Nephron (organoid): ENCODE results near the gene GPR61.
A peak's percentile ranks its signal among the peaks of the same experiment; 100 is the strongest.

Experiments used
- H3K27ac Mint-ChIP-seq, 3 experiments: 2 replicates each; pipeline ENCODE4 v1.8.0; 2020; ENCODE audit warnings: mixed read lengths in 3 of 3, mild to moderate bottlenecking in 2 of 3, moderate library complexity in 1 of 3
- H3K27me3 Mint-ChIP-seq: 2 replicates; pipeline ENCODE4 v1.8.0; 2021; ENCODE audit warnings: low read depth, mild to moderate bottlenecking, moderate library complexity, mixed read lengths
- H3K36me3 Mint-ChIP-seq: 2 replicates; pipeline ENCODE4 v1.8.0; 2020; ENCODE audit warnings: low read depth, mixed read lengths
- H3K4me1 Mint-ChIP-seq: 2 replicates; pipeline ENCODE4 v1.8.0; 2020; ENCODE audit warnings: mixed read lengths
- H3K4me3 Mint-ChIP-seq, 3 experiments: 2 replicates each; pipeline ENCODE4 v1.8.0; 2020; ENCODE audit warnings: mild to moderate bottlenecking in 3 of 3, mixed read lengths in 3 of 3, moderate library complexity in 2 of 3
- H3K9me3 Mint-ChIP-seq: 2 replicates; pipeline ENCODE4 v1.8.0; 2020; ENCODE audit warnings: mixed read lengths
- CTCF ChIP-seq, 3 experiments: fragments of 200-600 bp; sonication (generic); IDR thresholded peaks; one replicate each; pipeline ENCODE4 v1.5.0; 2021; ENCODE audit warnings: antibody characterized with exemption in 3 of 3; ENCODE audit not compliant: unreplicated experiment in 3 of 3

The GPR61 gene

GRCh38 chr1:109493227-109493626 lies 46.4 kb upstream of the GPR61 start:
- no peaks in the 10 kb centered on the region for H3K9me3 Mint-ChIP-seq
- H3K4me1 Mint-ChIP-seq, result peaks cover 46% of the 10 kb centered on the region
- peak overlapping the region; percentile 92 to 94 (median 92) for H3K4me3 Mint-ChIP-seq
- H3K27me3 Mint-ChIP-seq, result no peaks in the 10 kb centered on the region
- no peak for TF ChIP-seq CTCF (IDR thresholded peaks at IDR 0.05; ENCODE audit: unreplicated experiment in 3 of 3)
- H3K36me3 Mint-ChIP-seq, result peaks cover 25% of the 10 kb centered on the region
- peak overlapping the region in 1 of 3 experiments; percentile 60 for H3K27ac Mint-ChIP-seq

DNA sequence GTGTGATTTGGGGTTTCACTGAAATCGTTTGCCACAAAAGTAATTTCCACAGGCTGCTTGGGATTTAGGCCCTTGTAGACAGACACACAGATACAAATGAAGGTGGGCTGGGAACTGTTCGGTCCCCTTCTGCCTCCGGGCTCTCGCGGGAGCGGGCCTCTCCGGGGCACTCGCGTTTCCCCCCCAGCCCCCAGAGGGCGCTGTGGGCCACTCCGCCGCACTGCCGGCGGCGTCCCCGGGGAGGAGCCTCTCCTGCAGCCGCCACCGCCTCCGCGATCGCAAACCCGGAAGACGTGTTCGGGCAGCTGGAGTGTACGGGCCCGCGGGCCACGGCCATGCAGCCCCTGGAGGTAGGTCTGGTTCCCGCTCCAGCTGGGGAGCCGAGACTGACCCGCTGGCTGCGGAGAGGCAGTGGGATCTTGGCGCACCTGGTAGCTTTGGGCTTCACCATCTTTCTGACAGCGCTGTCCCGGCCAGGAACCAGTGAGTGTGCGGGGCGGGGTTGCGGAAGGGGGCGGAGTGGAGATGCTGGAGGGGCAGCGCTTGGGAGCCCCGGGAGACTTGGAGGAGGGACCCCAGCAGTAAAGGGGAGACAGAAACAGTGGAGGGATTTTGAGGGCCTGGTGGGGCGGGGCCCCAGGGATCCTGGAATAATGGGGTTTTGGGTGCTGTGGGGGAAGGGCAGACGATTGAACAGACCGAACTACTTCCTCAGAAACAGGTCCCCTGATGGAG lies 45.7 kb upstream of the GPR61 start, which contains the start of gene CYB561D1:
Gene CYB561D1 (plus strand): TSS at position 290 of the 735 bp plus-strand sequence. CDS start 46 bp downstream, at position 336.
- no peaks in the 10 kb centered on the region for H3K27me3 Mint-ChIP-seq
- H3K4me1 Mint-ChIP-seq, result peaks cover 51% of the 10 kb centered on the region
- no peaks in the 10 kb centered on the region for H3K9me3 Mint-ChIP-seq
- peak within 1 kb of the TSS in 2 of 3 experiments; percentile 60 to 66 for H3K27ac Mint-ChIP-seq
- H3K4me3 Mint-ChIP-seq, result peak within 1 kb of the TSS; percentile 92 to 94 (median 92)
- TF ChIP-seq CTCF (IDR thresholded peaks at IDR 0.05; ENCODE audit: unreplicated experiment in 3 of 3), result peak; percentile 95 to 97 (median 95)
- peaks cover 22% of the 10 kb centered on the region for H3K36me3 Mint-ChIP-seq

DNA sequence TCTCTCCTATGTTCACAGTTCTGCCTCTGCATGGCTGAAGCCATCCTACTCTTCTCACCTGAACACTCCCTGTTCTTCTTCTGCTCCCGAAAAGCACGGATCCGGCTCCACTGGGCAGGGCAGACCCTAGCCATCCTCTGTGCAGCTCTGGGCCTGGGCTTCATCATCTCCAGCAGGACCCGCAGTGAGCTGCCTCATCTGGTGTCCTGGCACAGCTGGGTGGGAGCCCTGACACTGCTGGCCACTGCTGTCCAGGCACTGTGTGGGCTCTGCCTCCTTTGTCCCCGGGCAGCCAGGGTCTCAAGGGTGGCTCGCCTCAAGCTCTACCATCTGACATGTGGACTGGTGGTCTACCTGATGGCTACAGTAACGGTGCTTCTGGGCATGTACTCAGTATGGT lies 43.9 kb upstream of the GPR61 start:
- H3K36me3 Mint-ChIP-seq, result peaks cover 17% of the 10 kb centered on the region
- TF ChIP-seq CTCF (IDR thresholded peaks at IDR 0.05; ENCODE audit: unreplicated experiment in 3 of 3), result no peak
- peaks cover 63% of the 10 kb centered on the region for H3K4me1 Mint-ChIP-seq
- H3K27me3 Mint-ChIP-seq, result no peaks in the 10 kb centered on the region
- H3K4me3 Mint-ChIP-seq, result peak overlapping the region; percentile 92 to 94 (median 92)
- no peak overlapping the region for H3K27ac Mint-ChIP-seq
- no peaks in the 10 kb centered on the region for H3K9me3 Mint-ChIP-seq

GRCh38 chr1:109497449-109498160 lies 42.1 kb upstream of the GPR61 start:
- peaks cover 74% of the 10 kb centered on the region for H3K4me1 Mint-ChIP-seq
- TF ChIP-seq CTCF (IDR thresholded peaks at IDR 0.05; ENCODE audit: unreplicated experiment in 3 of 3), result no peak
- peaks cover 14% of the 10 kb centered on the region for H3K36me3 Mint-ChIP-seq

GRCh38 chr1:109498161-109498801 lies 41.4 kb upstream of the GPR61 start:
- H3K4me1 Mint-ChIP-seq, result peaks cover 74% of the 10 kb centered on the region

More at GRCh38 chr1:109497449-109498160, 42.1 kb upstream of the GPR61 start:
- H3K27me3 Mint-ChIP-seq, result no peaks in the 10 kb centered on the region
- H3K9me3 Mint-ChIP-seq, result no peaks in the 10 kb centered on the region
- peak overlapping the region; percentile 28 to 55 (median 40) for H3K4me3 Mint-ChIP-seq
- peak overlapping the region; percentile 26 to 87 (median 65) for H3K27ac Mint-ChIP-seq

More at GRCh38 chr1:109498161-109498801, 41.4 kb upstream of the GPR61 start:
- TF ChIP-seq CTCF (IDR thresholded peaks at IDR 0.05; ENCODE audit: unreplicated experiment in 3 of 3), result peak; percentile 61 to 76 (median 69)
- Mint-ChIP-seq H3K27me3 (no peaks in the 10 kb centered on the region), H3K27ac (peak overlapping the region; percentile 26 to 87 (median 65)), H3K9me3 (no peaks in the 10 kb centered on the region), H3K4me3 (peak overlapping the region; percentile 28 to 55 (median 40)), H3K36me3 (peaks cover 13% of the 10 kb centered on the region)
